ENCODE data around the gene SPRING1. TPM values are rescaled to one million over a fixed set of nuclear protein-coding genes. Genes with fewer than 3 reads are reported as not detected.

Gene SPRING1
- total and polyA plus RNA-seq, 2 experiments from 2014 or later, result 36.0 to 95.2 TPM

DNA sequence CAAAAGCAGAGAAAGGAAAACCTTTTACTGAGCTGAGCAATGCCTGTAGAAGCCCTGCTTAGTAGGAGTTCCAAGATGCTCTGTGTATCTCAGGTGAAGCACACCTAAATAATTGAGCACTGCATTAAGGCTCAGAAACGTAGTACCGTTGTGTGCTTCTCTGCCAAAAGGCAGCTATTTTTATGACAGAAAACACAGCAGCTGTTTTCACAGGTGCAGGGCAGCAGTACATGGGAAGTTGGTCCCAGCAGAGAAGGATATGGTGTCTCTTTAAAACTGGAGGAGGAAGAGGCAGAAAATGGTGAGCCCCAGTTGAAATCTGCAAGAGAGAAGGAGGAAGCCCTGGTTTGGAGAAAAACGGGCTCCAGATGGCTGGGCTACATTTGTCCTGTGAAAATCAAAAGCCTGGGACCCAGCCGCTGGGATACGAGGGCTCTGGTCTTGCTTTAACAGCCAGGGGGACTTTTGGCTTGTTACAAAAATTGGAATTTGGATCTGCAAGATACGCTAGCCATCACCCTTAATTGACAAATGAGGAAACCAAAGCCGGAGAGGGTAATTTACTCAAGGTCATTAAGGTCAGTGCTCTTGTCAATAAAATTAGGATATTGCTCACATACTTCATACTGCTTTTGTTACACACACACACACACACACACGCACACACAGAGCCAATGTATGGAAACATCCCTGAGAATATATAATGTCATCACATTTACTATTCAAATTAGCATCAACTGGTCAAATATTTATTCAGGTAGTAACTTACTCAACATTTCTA is 27.3 kb downstream of the SPRING1 start:
- no peaks in the 10 kb centered on the region for H4K20me1 ChIP-seq (ENCODE audit: insufficient read depth, poor library complexity, severe bottlenecking)
- TF ChIP-seq EZH2phosphoT487 (IDR thresholded peaks at IDR 0.05; ENCODE audit: low read depth, severe bottlenecking, unreplicated experiment) (no peak), EZH2 (IDR thresholded peaks at IDR 0.05; ENCODE audit: borderline replicate concordance) (no peak)
- TF ChIP-seq, protein P1, sequence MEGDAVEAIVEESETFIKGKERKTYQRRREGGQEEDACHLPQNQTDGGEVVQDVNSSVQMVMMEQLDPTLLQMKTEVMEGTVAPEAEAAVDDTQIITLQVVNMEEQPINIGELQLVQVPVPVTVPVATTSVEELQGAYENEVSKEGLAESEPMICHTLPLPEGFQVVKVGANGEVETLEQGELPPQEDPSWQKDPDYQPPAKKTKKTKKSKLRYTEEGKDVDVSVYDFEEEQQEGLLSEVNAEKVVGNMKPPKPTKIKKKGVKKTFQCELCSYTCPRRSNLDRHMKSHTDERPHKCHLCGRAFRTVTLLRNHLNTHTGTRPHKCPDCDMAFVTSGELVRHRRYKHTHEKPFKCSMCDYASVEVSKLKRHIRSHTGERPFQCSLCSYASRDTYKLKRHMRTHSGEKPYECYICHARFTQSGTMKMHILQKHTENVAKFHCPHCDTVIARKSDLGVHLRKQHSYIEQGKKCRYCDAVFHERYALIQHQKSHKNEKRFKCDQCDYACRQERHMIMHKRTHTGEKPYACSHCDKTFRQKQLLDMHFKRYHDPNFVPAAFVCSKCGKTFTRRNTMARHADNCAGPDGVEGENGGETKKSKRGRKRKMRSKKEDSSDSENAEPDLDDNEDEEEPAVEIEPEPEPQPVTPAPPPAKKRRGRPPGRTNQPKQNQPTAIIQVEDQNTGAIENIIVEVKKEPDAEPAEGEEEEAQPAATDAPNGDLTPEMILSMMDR (IDR thresholded peaks at IDR 0.05; ENCODE audit: poor library complexity), result no peak
- H3K4me3 ChIP-seq, result no peak overlapping the region
- no peak overlapping the region for H3K4me2 ChIP-seq
- 61% methylated on average over 8 of the region's 8 CpGs for WGBS (ENCODE audit: low lambda C conversion rate, missing lambda C conversion rate)
- H3K9me3 ChIP-seq (ENCODE audit: low read depth), result no peaks in the 10 kb centered on the region
- H3K36me3 ChIP-seq (replicated peaks; ENCODE audit: insufficient read depth, low read depth), result no peaks in the 10 kb centered on the region
- H2AFZ ChIP-seq, result no peak overlapping the region
- H3K4me1 ChIP-seq (ENCODE audit: insufficient read depth), result no peaks in the 10 kb centered on the region
- H3K27ac ChIP-seq, result no peak overlapping the region
- H3K79me2 ChIP-seq, result peaks cover 2% of the 10 kb centered on the region
- H3K9me2 ChIP-seq (replicated peaks; ENCODE audit: insufficient read depth), result no peaks in the 10 kb centered on the region
- DNase-seq (ENCODE audit: low spot score), result no peak
- peaks cover 10% of the 10 kb centered on the region for H3K27me3 ChIP-seq

DNA sequence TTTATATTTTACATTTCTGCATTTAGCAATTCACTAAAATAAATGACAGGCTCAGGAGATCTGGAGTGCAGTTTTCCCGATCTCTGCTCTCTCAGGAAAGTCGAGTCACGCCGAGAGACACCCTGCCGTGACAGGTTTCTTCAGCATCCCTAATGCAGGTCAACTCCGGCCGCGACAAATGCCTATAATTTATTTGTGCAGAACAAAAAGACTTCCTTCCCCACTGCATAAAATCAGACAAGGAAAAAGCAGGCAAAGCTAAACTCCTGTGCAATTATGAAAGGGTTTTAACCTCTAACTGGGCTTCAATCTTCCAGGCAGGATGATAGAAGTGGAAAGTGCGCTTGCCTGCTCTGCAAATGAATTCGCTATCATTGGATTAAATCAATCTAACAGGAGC is 28.1 kb downstream of the SPRING1 start:
- no peaks in the 10 kb centered on the region for H3K79me2 ChIP-seq
- no peak for TF ChIP-seq EZH2phosphoT487 (IDR thresholded peaks at IDR 0.05; ENCODE audit: low read depth, severe bottlenecking, unreplicated experiment)
- TF ChIP-seq, protein P1 (IDR thresholded peaks at IDR 0.05; ENCODE audit: poor library complexity), result no peak
- TF ChIP-seq EZH2 (IDR thresholded peaks at IDR 0.05; ENCODE audit: borderline replicate concordance), result no peak
- WGBS (ENCODE audit: low lambda C conversion rate, missing lambda C conversion rate), result 75% methylated on average over 10 of the region's 10 CpGs
- no peaks in the 10 kb centered on the region for H3K9me2 ChIP-seq (replicated peaks; ENCODE audit: insufficient read depth)
- no peak overlapping the region for H3K27ac ChIP-seq
- H3K4me3 ChIP-seq, result no peak overlapping the region
- no peaks in the 10 kb centered on the region for H3K9me3 ChIP-seq (ENCODE audit: low read depth)
- no peaks in the 10 kb centered on the region for H3K36me3 ChIP-seq (replicated peaks; ENCODE audit: insufficient read depth, low read depth)
- H3K4me2 ChIP-seq, result no peak overlapping the region
- peaks cover 10% of the 10 kb centered on the region for H3K27me3 ChIP-seq
- no peak for DNase-seq (ENCODE audit: low spot score)
- H3K4me1 ChIP-seq (ENCODE audit: insufficient read depth), result no peaks in the 10 kb centered on the region
- no peak overlapping the region for H2AFZ ChIP-seq
- no peaks in the 10 kb centered on the region for H4K20me1 ChIP-seq (ENCODE audit: insufficient read depth, poor library complexity, severe bottlenecking)

DNA sequence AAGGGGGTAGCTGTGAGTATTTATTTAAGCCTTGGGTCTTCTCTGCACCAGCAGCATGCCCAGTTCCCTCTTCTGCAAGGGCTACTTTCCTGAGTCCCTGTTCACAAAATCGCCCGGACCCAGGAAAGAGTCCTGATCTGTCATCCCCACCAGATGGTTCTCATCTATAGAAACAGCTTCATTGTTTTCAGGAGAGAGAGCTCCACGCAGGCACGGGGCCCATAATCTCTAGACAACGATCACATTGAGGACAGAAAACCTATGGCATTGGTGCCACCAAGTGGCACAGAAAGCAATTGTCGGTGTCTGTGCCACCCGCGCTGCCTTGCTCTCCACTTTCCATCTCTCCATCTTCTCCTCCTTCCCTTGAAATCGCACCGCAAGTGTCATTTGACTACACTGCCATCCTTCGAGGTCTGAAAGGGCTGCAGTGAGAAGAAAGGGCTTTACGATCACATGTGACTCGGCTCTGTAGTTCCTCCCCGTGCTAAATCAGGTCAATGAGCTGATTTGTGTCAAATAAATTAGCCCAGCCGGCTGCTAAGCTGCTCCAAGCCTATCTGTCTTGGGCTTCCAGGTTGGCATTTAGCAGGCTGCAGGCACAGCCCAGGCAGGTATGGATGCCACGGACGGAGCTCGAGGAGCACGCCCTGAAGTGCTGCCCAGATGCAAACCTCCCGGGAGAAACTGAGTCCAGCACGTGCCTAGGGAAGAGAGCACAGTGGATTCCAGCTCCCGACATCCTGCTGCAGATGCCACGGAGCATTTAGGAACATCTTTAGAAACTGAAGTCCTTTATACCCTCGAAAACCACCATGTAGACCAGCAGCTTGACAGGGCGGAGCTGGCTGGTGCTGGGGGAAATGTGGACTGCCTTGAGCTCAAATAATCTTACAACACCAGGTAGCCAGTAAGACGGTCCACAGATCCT is 28.8 kb downstream of the SPRING1 start:
- H2AFZ ChIP-seq, result no peak overlapping the region
- WGBS (ENCODE audit: low lambda C conversion rate, missing lambda C conversion rate), result 46% methylated on average over 26 of the region's 26 CpGs

More for the DNA sequence above, 28.8 kb downstream of the SPRING1 start:
- H3K4me1 ChIP-seq (ENCODE audit: insufficient read depth), result no peaks in the 10 kb centered on the region
- TF ChIP-seq EZH2phosphoT487 (IDR thresholded peaks at IDR 0.05; ENCODE audit: low read depth, severe bottlenecking, unreplicated experiment), result no peak
- TF ChIP-seq, protein P1 (IDR thresholded peaks at IDR 0.05; ENCODE audit: poor library complexity), result peak; percentile 66
- peak overlapping the region; percentile 48 for H3K4me2 ChIP-seq
- no peak overlapping the region for H3K4me3 ChIP-seq
- no peaks in the 10 kb centered on the region for H3K79me2 ChIP-seq
- no peaks in the 10 kb centered on the region for H4K20me1 ChIP-seq (ENCODE audit: insufficient read depth, poor library complexity, severe bottlenecking)
- no peaks in the 10 kb centered on the region for H3K36me3 ChIP-seq (replicated peaks; ENCODE audit: insufficient read depth, low read depth)
- H3K27ac ChIP-seq, result no peak overlapping the region
- H3K9me3 ChIP-seq (ENCODE audit: low read depth), result no peaks in the 10 kb centered on the region
- peaks cover 10% of the 10 kb centered on the region for H3K27me3 ChIP-seq
- no peaks in the 10 kb centered on the region for H3K9me2 ChIP-seq (replicated peaks; ENCODE audit: insufficient read depth)
- DNase-seq (ENCODE audit: low spot score), result peak; percentile 72

Data from hepatocyte (in vitro differentiated cells).